ENCODE results near the gene SLC6A1. TPM values are rescaled to one million over a fixed set of nuclear protein-coding genes. Genes with fewer than 3 reads are reported as not detected.

Gene SLC6A1
- total RNA-seq, 1 donor from 2014 or later = not detected

DNA sequence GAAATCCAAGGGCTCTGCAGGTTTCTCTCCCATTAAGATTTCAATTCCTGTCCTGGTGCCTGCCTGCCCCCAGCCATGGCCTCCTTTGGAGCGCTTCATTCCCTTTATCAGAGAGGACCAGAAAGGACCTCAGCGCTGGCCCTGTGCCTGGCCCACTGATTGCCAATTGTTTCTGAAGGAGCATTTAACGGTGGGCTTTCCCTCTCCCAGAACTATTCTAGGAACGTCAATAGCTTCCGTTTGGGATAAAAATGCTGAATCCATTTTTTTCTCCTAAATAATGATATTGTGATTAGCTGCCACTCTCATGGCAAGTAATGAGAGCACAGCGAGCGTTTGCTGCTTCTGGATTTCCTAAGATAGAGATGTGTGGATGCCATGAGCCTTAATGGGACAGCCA, 12.2 kb upstream of the SLC6A1 start:
- H3K9me3 Mint-ChIP-seq = no peaks in the 10 kb centered on the region
- no peaks in the 10 kb centered on the region for H3K4me1 Mint-ChIP-seq
- TF ChIP-seq, protein P1, sequence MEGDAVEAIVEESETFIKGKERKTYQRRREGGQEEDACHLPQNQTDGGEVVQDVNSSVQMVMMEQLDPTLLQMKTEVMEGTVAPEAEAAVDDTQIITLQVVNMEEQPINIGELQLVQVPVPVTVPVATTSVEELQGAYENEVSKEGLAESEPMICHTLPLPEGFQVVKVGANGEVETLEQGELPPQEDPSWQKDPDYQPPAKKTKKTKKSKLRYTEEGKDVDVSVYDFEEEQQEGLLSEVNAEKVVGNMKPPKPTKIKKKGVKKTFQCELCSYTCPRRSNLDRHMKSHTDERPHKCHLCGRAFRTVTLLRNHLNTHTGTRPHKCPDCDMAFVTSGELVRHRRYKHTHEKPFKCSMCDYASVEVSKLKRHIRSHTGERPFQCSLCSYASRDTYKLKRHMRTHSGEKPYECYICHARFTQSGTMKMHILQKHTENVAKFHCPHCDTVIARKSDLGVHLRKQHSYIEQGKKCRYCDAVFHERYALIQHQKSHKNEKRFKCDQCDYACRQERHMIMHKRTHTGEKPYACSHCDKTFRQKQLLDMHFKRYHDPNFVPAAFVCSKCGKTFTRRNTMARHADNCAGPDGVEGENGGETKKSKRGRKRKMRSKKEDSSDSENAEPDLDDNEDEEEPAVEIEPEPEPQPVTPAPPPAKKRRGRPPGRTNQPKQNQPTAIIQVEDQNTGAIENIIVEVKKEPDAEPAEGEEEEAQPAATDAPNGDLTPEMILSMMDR (IDR thresholded peaks at IDR 0.05) = no peak
- H3K27ac Mint-ChIP-seq = no peak overlapping the region
- CTCF ChIA-PET = interaction anchor here (0.8 kb wide), 1 partner anchor 222 kb away, joined by 3 read pairs; no protein-coding TSS in a partner anchor
- intact Hi-C loops (cut with micrococcal nuclease) = no loop called here
- H3K27me3 Mint-ChIP-seq = peaks cover 15% of the 10 kb centered on the region
- H3K36me3 Mint-ChIP-seq (ENCODE audit: low read depth) = no peaks in the 10 kb centered on the region
- POLR2A ChIA-PET = no interaction called here
- no peak for DNase-seq
- ATAC-seq (ENCODE audit: low read depth) = no peak
- no peak overlapping the region for H3K4me3 Mint-ChIP-seq

DNA sequence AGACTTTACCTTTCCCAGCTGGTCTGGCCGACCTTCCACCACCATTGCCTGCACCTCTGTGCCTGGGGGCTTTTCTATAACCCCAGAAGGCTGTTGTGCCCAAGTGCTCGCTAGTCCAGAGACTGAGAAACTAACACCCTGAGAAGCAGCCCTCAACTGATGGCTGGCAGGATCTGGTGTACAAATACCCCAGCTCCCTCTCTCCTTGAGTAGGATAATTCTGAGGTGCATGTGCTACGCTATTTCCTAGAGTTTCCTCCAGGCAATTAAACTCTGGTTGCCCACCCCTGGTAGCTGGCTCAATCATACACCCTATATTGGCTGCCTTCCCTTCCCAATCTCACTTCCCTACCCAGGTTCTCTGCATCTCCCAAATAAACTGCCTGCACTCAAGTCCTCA, 11.5 kb upstream of the SLC6A1 start:
- H3K36me3 Mint-ChIP-seq (ENCODE audit: low read depth) = no peaks in the 10 kb centered on the region
- H3K4me3 Mint-ChIP-seq = no peak overlapping the region
- DNase-seq (no peak), ATAC-seq (ENCODE audit: low read depth) (no peak)
- ChIA-PET POLR2A (no interaction called here), CTCF (interaction anchor here (1.1 kb wide), 1 partner anchor 18 kb away, joined by 3 read pairs; no protein-coding TSS in a partner anchor)
- no peak overlapping the region for H3K27ac Mint-ChIP-seq
- no peaks in the 10 kb centered on the region for H3K4me1 Mint-ChIP-seq
- H3K9me3 Mint-ChIP-seq = no peaks in the 10 kb centered on the region
- TF ChIP-seq, protein P1 (IDR thresholded peaks at IDR 0.05) = no peak
- H3K27me3 Mint-ChIP-seq = peaks cover 15% of the 10 kb centered on the region
- intact Hi-C loops (cut with micrococcal nuclease) = no loop called here

DNA sequence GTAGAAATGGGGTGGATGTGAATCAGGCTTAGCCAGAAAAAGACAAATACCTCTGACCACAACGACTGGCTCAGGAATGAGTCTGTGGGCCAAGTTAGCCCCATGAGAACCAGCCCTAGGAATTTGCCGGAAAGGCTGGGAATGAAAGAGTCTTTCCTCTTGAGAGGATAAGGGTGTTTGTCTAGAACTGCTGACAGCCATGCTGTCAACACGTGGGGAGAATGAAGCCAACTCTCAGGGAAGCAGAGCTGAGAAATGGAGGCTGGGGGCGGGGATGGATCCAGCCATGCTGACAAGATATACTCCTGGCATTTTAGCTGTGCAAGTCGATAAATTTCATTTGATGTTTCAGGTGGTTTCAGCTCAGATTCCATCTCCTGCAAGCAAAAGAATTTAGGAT, 10.6 kb upstream of the SLC6A1 start:
- intact Hi-C loops (cut with micrococcal nuclease) = no loop called here
- Mint-ChIP-seq H3K4me3 (no peak overlapping the region), H3K27ac (no peak overlapping the region), H3K4me1 (no peaks in the 10 kb centered on the region), H3K27me3 (peaks cover 15% of the 10 kb centered on the region), H3K9me3 (no peaks in the 10 kb centered on the region), H3K36me3 (ENCODE audit: low read depth) (no peaks in the 10 kb centered on the region)
- ATAC-seq (ENCODE audit: low read depth) (no peak), DNase-seq (no peak)
- TF ChIP-seq, protein P1 (IDR thresholded peaks at IDR 0.05) = no peak
- ChIA-PET CTCF (interaction anchor here (0.6 to 1.1 kb wide), 3 partner anchors 19 to 498 kb away, joined by 3 read pairs; no protein-coding TSS in a partner anchor), POLR2A (no interaction called here)

DNA sequence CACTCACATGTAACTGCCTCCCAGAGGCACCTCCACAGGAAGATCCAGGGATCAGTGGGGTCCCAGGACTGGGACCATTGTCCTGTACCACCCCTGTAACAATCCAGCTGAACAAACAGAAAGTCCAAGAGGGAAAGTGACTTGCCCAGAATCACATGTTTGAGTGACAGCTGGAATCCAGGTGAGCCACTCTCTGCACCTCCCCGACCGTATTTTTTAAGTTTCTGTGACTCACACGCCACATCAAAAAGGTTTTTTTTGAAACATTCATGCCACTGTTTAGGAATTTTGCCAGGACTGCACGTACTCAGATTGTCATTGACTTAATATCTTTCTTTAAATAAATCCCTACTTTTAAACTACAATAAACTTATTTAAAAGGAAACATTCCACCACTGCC, 9.8 kb upstream of the SLC6A1 start:
- ChIA-PET CTCF (interaction anchor here (0.6 to 1.1 kb wide), 2 partner anchors 224 to 497 kb away, joined by 3 to 4 read pairs; no protein-coding TSS in a partner anchor), POLR2A (no interaction called here)
- intact Hi-C loops (cut with micrococcal nuclease) = no loop called here
- H3K9me3 Mint-ChIP-seq = no peaks in the 10 kb centered on the region
- H3K4me1 Mint-ChIP-seq = no peaks in the 10 kb centered on the region
- peaks cover 15% of the 10 kb centered on the region for H3K27me3 Mint-ChIP-seq
- ATAC-seq (ENCODE audit: low read depth) (no peak), DNase-seq (no peak)
- no peak overlapping the region for H3K27ac Mint-ChIP-seq
- TF ChIP-seq, protein P1 (IDR thresholded peaks at IDR 0.05) = no peak
- H3K36me3 Mint-ChIP-seq (ENCODE audit: low read depth) = no peaks in the 10 kb centered on the region
- no peak overlapping the region for H3K4me3 Mint-ChIP-seq

DNA sequence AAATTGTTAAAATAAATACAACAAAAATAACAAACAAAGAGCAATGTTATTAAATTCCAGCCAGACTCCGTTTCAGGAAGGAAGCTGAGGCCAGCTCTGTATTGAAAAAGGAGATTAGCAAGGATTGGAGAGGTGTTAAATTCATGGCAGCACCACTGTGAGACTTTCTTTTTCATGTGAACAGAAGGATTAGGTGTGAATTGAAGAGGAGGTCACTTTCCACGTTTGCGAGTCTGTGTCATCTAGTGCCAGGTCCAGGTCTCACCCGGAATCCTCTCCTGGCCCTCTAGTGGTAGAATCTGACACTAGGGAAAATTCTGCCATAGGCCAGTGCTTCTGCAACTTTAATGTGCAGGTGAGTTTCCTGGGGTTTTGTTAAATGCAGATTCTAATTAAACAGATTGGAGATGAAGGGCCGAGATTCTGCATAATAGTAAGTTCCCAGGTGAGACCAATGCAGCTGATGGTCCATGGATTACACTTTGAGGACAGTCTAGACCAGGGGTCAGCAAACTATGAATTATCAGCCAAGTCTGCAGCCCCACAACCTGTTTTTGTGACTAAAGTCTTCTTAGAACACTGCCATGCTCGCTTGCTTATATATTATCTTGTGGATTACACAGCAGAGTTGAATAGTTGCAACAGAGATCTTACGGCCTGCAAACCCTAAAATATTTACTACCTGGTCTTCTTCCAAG, 9.2 kb upstream of the SLC6A1 start:
- POLR2A ChIA-PET = interaction anchor here (0.6 kb wide), 1 partner anchor 1137 kb away, joined by 4 read pairs; no protein-coding TSS in a partner anchor

More for the DNA sequence above, 9.2 kb upstream of the SLC6A1 start:
- Mint-ChIP-seq H3K36me3 (ENCODE audit: low read depth) (no peaks in the 10 kb centered on the region), H3K27ac (no peak overlapping the region), H3K4me3 (no peak overlapping the region), H3K27me3 (peaks cover 15% of the 10 kb centered on the region), H3K4me1 (no peaks in the 10 kb centered on the region), H3K9me3 (no peaks in the 10 kb centered on the region)
- TF ChIP-seq, protein P1 (IDR thresholded peaks at IDR 0.05) = no peak
- ATAC-seq (ENCODE audit: low read depth) (no peak), DNase-seq (no peak)
- intact Hi-C loops (cut with micrococcal nuclease) = no loop called here
- CTCF ChIA-PET = interaction anchor here (1.1 kb wide), 1 partner anchor 225 kb away, joined by 4 read pairs; no protein-coding TSS in a partner anchor

Measured in activated B cell treated with CpG ODN at 0.5 μM for 24 hours (primary cell).